Measurements from ENCODE around the gene CUEDC2. TPM values are rescaled to one million over a fixed set of nuclear protein-coding genes. Genes with fewer than 3 reads are reported as not detected.

The CUEDC2 gene
- total and polyA plus RNA-seq, 7 experiments from 2014 or later: 27.0 to 69.0 (median 36.1) TPM

- Histone ChIP-seq H3K9me3 (ENCODE audit: control insufficient read depth in 2 of 3, low read length in 3 of 3) (no peaks in the 10 kb centered on the region), H3K4me1 (ENCODE audit: control insufficient read depth in 2 of 2, insufficient read depth in 2 of 2, low read length in 2 of 2) (peaks cover 28 to 51% of the 10 kb centered on the region in 2 donors), H3K4me3 (ENCODE audit: low read length) (no peak overlapping the region), H3K27me3 (ENCODE audit: control insufficient read depth in 2 of 2, insufficient read depth in 2 of 2, low read length in 2 of 2) (no peaks in the 10 kb centered on the region), H3K27ac (ENCODE audit: low read depth, low read length) (peak overlapping the region; percentile 80), H3K36me3 (ENCODE audit: control insufficient read depth in 2 of 3, insufficient read depth in 3 of 3, low read length in 3 of 3) (no peaks in the 10 kb centered on the region)
- CTCF ChIA-PET: interaction anchor here (1.1 to 1.4 kb wide), 3 partner anchors 13 to 27 kb away, joined by 3 to 4 read pairs (median 3); no protein-coding TSS in a partner anchor
- DNase-seq (no peak), ATAC-seq (no peak)
- H3K36me3 Mint-ChIP-seq: peaks cover 0 to 12% (median 0%) of the 10 kb centered on the region in 5 donors
- POLR2A ChIA-PET: interaction anchor here (0.9 to 8.1 kb wide), 8 partner anchors 12 to 283 kb away, joined by 3 to 157 read pairs (median 4); partner anchors contain the start of genes C10orf95, FBXL15 and NOLC1
- no peaks in the 10 kb centered on the region for H3K27me3 Mint-ChIP-seq
- peaks cover 0 to 6% (median 0%) of the 10 kb centered on the region in 11 donors for H3K9me3 Mint-ChIP-seq
- peak overlapping the region; percentile 74 to 95 (median 90) for H3K4me3 Mint-ChIP-seq
- peak overlapping the region; percentile 78 to 96 (median 93) for H3K27ac Mint-ChIP-seq
- intact Hi-C loops (cut with micrococcal nuclease): loop anchor here in 1 of 2 donors (1.0 to 10.0 kb wide), 2 partner anchors 39 to 620 kb away; partner anchors contain the start of genes NFKB2 and OGA
- H3K4me1 Mint-ChIP-seq: peaks cover 44 to 72% (median 55%) of the 10 kb centered on the region in 7 donors
These were observed 2.2 kb upstream of the CUEDC2 start for GRCh38 chr10:102434394-102435132.

GRCh38 chr10:102433619-102434046 is 1.3 kb upstream of the CUEDC2 start:
- Mint-ChIP-seq H3K27me3 (no peaks in the 10 kb centered on the region), H3K4me1 (peaks cover 44 to 72% (median 55%) of the 10 kb centered on the region in 7 donors), H3K9me3 (peaks cover 0 to 6% (median 0%) of the 10 kb centered on the region in 11 donors), H3K36me3 (peaks cover 0 to 12% (median 0%) of the 10 kb centered on the region in 5 donors), H3K4me3 (peak overlapping the region; percentile 81 to 96 (median 93)), H3K27ac (peak overlapping the region; percentile 90 to 97 (median 94))
- ATAC-seq (no peak), DNase-seq (no peak)
- intact Hi-C loops (cut with micrococcal nuclease): loop anchor here in 1 of 2 donors (10.0 kb wide), 1 partner anchor 619 kb away; the partner anchor contains the start of gene OGA
- H3K27me3 ChIP-seq (ENCODE audit: control insufficient read depth in 2 of 2, insufficient read depth in 2 of 2, low read length in 2 of 2): no peaks in the 10 kb centered on the region
- ChIA-PET POLR2A (interaction anchor here (0.7 to 8.1 kb wide), 9 partner anchors 11 to 615 kb away, joined by 3 to 157 read pairs (median 4); partner anchors contain the start of genes C10orf95, FBXL15 and TRIM8), CTCF (interaction anchor here (0.9 to 2.2 kb wide), 3 partner anchors 16 to 315 kb away, joined by 4 to 9 read pairs (median 5); no protein-coding TSS in a partner anchor)
- no peaks in the 10 kb centered on the region for H3K36me3 ChIP-seq (ENCODE audit: control insufficient read depth in 2 of 3, insufficient read depth in 3 of 3, low read length in 3 of 3)
- H3K27ac ChIP-seq (ENCODE audit: low read depth, low read length): peak overlapping the region; percentile 80
- no peaks in the 10 kb centered on the region for H3K9me3 ChIP-seq (ENCODE audit: control insufficient read depth in 2 of 3, low read length in 3 of 3)
- peaks cover 28 to 51% of the 10 kb centered on the region in 2 donors for H3K4me1 ChIP-seq (ENCODE audit: control insufficient read depth in 2 of 2, insufficient read depth in 2 of 2, low read length in 2 of 2)
- peak overlapping the region; percentile 96 for H3K4me3 ChIP-seq (ENCODE audit: low read length)

- peaks cover 28 to 43% of the 10 kb centered on the region in 2 donors for H3K4me1 ChIP-seq (ENCODE audit: control insufficient read depth in 2 of 2, insufficient read depth in 2 of 2, low read length in 2 of 2)
- H3K27me3 ChIP-seq (ENCODE audit: control insufficient read depth in 2 of 2, insufficient read depth in 2 of 2, low read length in 2 of 2): no peaks in the 10 kb centered on the region
- CTCF ChIA-PET: interaction anchor here (1.3 to 2.2 kb wide), 3 partner anchors 10 to 71 kb away, joined by 3 to 20 read pairs (median 9); partner anchors contain the start of genes ACTR1A and FBXL15
- peak overlapping the region; percentile 96 for H3K4me3 ChIP-seq (ENCODE audit: low read length)
- no peaks in the 10 kb centered on the region for H3K9me3 ChIP-seq (ENCODE audit: control insufficient read depth in 2 of 3, low read length in 3 of 3)
- DNase-seq: no peak
- Mint-ChIP-seq H3K9me3 (peaks cover 0 to 6% (median 0%) of the 10 kb centered on the region in 11 donors), H3K27ac (peak overlapping the region; percentile 77 to 97 (median 92)), H3K36me3 (peaks cover 0 to 3% (median 0%) of the 10 kb centered on the region in 5 donors), H3K4me1 (peaks cover 33 to 52% (median 43%) of the 10 kb centered on the region in 7 donors), H3K4me3 (peak overlapping the region; percentile 81 to 96 (median 93)), H3K27me3 (no peaks in the 10 kb centered on the region)
- POLR2A ChIA-PET: interaction anchor here (1.0 to 8.1 kb wide), 10 partner anchors 9 to 213 kb away, joined by 3 to 157 read pairs (median 6); partner anchors contain the start of genes ACTR1A, C10orf95, FBXL15 and TRIM8
- intact Hi-C loops (cut with micrococcal nuclease): loop anchor here (1.0 to 10.0 kb wide), 8 partner anchors 10 to 617 kb away; partner anchors contain the start of genes ACTR1A (in 2 of the 2), NOLC1 (in 1 of the 2) and OGA (in 1 of the 2)
- peak overlapping the region; percentile 80 for H3K27ac ChIP-seq (ENCODE audit: low read depth, low read length)
- ATAC-seq: no peak
- peaks cover 0 to under 1% (median 0%) of the 10 kb centered on the region in 3 experiments for H3K36me3 ChIP-seq (ENCODE audit: control insufficient read depth in 2 of 3, insufficient read depth in 3 of 3, low read length in 3 of 3)
These were observed 786 bp downstream of the CUEDC2 start for GRCh38 chr10:102431452-102432124.

- intact Hi-C loops (cut with micrococcal nuclease): no loop called here
- CTCF ChIA-PET: no interaction called here
- H3K9me3 Mint-ChIP-seq: peaks cover 0 to 6% (median 0%) of the 10 kb centered on the region in 11 donors
These were observed 2.9 kb downstream of the CUEDC2 start for GRCh38 chr10:102429468-102429867.

GRCh38 chr10:102426803-102427287 is 5.5 kb downstream of the CUEDC2 start:
- Histone ChIP-seq H3K27ac (ENCODE audit: low read depth, low read length) (no peak overlapping the region), H3K27me3 (ENCODE audit: control insufficient read depth in 2 of 2, insufficient read depth in 2 of 2, low read length in 2 of 2) (no peaks in the 10 kb centered on the region), H3K36me3 (ENCODE audit: control insufficient read depth in 2 of 3, insufficient read depth in 3 of 3, low read length in 3 of 3) (peaks cover 0 to 24% (median 0%) of the 10 kb centered on the region in 3 experiments), H3K4me1 (ENCODE audit: control insufficient read depth in 2 of 2, insufficient read depth in 2 of 2, low read length in 2 of 2) (peaks cover 15 to 22% of the 10 kb centered on the region in 2 donors), H3K9me3 (ENCODE audit: control insufficient read depth in 2 of 3, low read length in 3 of 3) (no peaks in the 10 kb centered on the region), H3K4me3 (ENCODE audit: low read length) (no peak overlapping the region)
- Mint-ChIP-seq H3K27me3 (no peaks in the 10 kb centered on the region), H3K36me3 (peaks cover 0 to 7% (median 0%) of the 10 kb centered on the region in 5 donors), H3K4me3 (no peak overlapping the region), H3K9me3 (no peaks in the 10 kb centered on the region), H3K4me1 (peaks cover 19 to 27% (median 22%) of the 10 kb centered on the region in 7 donors), H3K27ac (peak overlapping the region in 2 of 9 donors; percentile 26 to 74)
- POLR2A ChIA-PET: interaction anchor here (0.6 to 1.8 kb wide), 4 partner anchors 9 to 287 kb away, joined by 3 read pairs; no protein-coding TSS in a partner anchor
- ATAC-seq: no peak
- CTCF ChIA-PET: interaction anchor here (0.9 kb wide), 1 partner anchor 73 kb away, joined by 3 read pairs; no protein-coding TSS in a partner anchor
- intact Hi-C loops (cut with micrococcal nuclease): no loop called here
- DNase-seq: peak in 1 of 9 donors; percentile 2

More at GRCh38 chr10:102429468-102429867, 2.9 kb downstream of the CUEDC2 start:
- Histone ChIP-seq H3K4me1 (ENCODE audit: control insufficient read depth in 2 of 2, insufficient read depth in 2 of 2, low read length in 2 of 2) (peaks cover 13 to 27% of the 10 kb centered on the region in 2 donors), H3K27ac (ENCODE audit: low read depth, low read length) (no peak overlapping the region), H3K4me3 (ENCODE audit: low read length) (no peak overlapping the region), H3K27me3 (ENCODE audit: control insufficient read depth in 2 of 2, insufficient read depth in 2 of 2, low read length in 2 of 2) (no peaks in the 10 kb centered on the region), H3K9me3 (ENCODE audit: control insufficient read depth in 2 of 3, low read length in 3 of 3) (no peaks in the 10 kb centered on the region), H3K36me3 (ENCODE audit: control insufficient read depth in 2 of 3, insufficient read depth in 3 of 3, low read length in 3 of 3) (peaks cover 0 to 9% (median 0%) of the 10 kb centered on the region in 3 experiments)
- H3K4me1 Mint-ChIP-seq: peaks cover 16 to 38% (median 31%) of the 10 kb centered on the region in 7 donors
- H3K4me3 Mint-ChIP-seq: no peak overlapping the region
- H3K27me3 Mint-ChIP-seq: no peaks in the 10 kb centered on the region
- H3K27ac Mint-ChIP-seq: peak overlapping the region in 1 of 9 donors; percentile 28
- H3K36me3 Mint-ChIP-seq: peaks cover 0 to 7% (median 0%) of the 10 kb centered on the region in 5 donors
- no peak for ATAC-seq
- POLR2A ChIA-PET: interaction anchor here (1.1 kb wide), 1 partner anchor 33 kb away, joined by 3 read pairs; no protein-coding TSS in a partner anchor
- no peak for DNase-seq

All from naive thymus-derived CD4-positive, alpha-beta T cell (primary cell).